ENCODE results near the gene PIM2.
A peak's percentile ranks its signal among the peaks of the same experiment; 100 is the strongest.
"Not testable (repeated sequence)": the region's sequence is repeated elsewhere in the genome, so short reads cannot be mapped to it uniquely, and the experiment has no call there.

Gene PIM2

GRCh38 chrX:48891402-48892288 is 27.2 kb downstream of the PIM2 start:
- TF ChIP-seq, protein P1, sequence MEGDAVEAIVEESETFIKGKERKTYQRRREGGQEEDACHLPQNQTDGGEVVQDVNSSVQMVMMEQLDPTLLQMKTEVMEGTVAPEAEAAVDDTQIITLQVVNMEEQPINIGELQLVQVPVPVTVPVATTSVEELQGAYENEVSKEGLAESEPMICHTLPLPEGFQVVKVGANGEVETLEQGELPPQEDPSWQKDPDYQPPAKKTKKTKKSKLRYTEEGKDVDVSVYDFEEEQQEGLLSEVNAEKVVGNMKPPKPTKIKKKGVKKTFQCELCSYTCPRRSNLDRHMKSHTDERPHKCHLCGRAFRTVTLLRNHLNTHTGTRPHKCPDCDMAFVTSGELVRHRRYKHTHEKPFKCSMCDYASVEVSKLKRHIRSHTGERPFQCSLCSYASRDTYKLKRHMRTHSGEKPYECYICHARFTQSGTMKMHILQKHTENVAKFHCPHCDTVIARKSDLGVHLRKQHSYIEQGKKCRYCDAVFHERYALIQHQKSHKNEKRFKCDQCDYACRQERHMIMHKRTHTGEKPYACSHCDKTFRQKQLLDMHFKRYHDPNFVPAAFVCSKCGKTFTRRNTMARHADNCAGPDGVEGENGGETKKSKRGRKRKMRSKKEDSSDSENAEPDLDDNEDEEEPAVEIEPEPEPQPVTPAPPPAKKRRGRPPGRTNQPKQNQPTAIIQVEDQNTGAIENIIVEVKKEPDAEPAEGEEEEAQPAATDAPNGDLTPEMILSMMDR (IDR thresholded peaks at IDR 0.05; ENCODE audit: low read length, missing control alignments) = peak; percentile 38
- peak; percentile 88 for DNase-seq (ENCODE audit: low read depth)
- peak overlapping the region; percentile 50 for H3K4me3 ChIP-seq (replicated peaks; ENCODE audit: low read depth, low read length)

DNA sequence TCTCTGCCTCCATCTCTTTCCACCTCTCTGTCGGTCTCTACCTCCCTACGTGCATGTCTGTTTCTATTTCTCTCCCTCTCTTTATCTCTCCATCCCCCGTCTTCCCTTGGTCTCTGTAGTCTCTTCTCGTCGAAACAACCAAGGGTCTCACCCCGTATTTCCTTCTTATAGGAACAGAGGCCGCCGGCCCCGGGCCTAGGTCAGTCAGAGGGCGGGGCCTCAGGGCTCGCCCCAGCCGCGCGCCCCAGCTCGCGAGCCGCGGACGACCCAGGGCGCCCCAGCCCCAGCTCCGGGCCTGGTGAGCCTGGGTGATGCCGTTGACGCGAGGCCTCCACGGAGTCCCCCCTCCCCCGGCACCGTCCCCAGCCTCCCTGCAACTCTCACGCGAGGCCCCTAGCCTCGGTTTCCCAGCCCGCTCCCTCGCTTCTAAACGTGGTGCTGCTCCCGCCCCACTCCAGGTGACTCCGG is 27.9 kb downstream of the PIM2 start:
- DNase-seq (ENCODE audit: low read depth) = no peak
- H3K4me3 ChIP-seq (replicated peaks; ENCODE audit: low read depth, low read length) = peak overlapping the region; percentile 50
- TF ChIP-seq, protein P1 (IDR thresholded peaks at IDR 0.05; ENCODE audit: low read length, missing control alignments) = no peak

GRCh38 chrX:48890296-48890925 is 28.4 kb downstream of the PIM2 start:
- H3K4me3 ChIP-seq (replicated peaks; ENCODE audit: low read depth, low read length) = peak overlapping the region; percentile 50
- DNase-seq (ENCODE audit: low read depth) = no peak

DNA sequence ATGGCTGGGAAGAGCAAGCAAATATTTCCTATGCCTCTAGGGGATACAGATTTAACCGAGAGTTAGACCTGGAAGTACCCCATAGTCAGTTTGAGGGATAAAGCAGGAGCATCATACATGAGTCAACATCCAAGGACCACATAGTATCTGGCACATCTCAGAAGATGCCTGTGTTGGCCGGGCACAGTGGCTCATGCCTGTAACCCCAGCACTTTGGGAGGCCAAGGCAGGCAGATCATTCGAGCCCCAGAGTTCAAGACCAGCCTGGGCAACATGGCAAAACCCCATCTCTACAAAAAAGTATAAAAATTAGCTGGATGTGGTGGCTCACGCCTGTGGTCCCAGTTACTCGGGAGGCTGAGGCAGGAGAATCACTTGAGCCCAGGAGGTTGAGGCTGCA is 32.2 kb downstream of the PIM2 start:
- not testable (repeated sequence) for DNase-seq (ENCODE audit: low read depth); H3K4me3 ChIP-seq (replicated peaks; ENCODE audit: low read depth, low read length)

More at GRCh38 chrX:48890296-48890925, 28.4 kb downstream of the PIM2 start:
- TF ChIP-seq, protein P1 (IDR thresholded peaks at IDR 0.05; ENCODE audit: low read length, missing control alignments) = no peak

- DNase-seq (ENCODE audit: low read depth) = no peak
- H3K4me3 ChIP-seq (replicated peaks; ENCODE audit: low read depth, low read length) = no peak overlapping the region
- TF ChIP-seq, protein P1 (IDR thresholded peaks at IDR 0.05; ENCODE audit: low read length, missing control alignments) = no peak
These were observed 35.1 kb downstream of the PIM2 start for GRCh38 chrX:48883729-48884128.

GRCh38 chrX:48876944-48877343 is 41.9 kb downstream of the PIM2 start:
- DNase-seq (ENCODE audit: low read depth); H3K4me3 ChIP-seq (replicated peaks; ENCODE audit: low read depth, low read length): not testable (repeated sequence)

DNA sequence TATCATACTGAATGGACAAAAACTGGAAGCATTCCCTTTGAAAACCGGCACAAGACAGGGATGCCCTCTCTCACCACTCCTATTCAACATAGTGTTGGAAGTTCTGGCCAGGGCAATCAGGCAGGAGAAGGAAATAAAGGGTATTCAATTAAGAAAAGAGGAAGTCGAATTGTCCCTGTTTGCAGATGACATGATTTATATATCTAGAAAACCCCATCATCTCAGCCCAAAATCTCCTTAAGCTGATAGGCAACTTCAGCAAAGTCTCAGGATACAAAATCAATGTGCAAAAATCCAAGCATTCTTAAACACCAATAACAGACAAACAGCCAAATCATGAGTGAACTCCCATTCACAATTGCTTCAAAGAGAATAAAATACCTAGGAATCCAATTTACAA is 46.8 kb downstream of the PIM2 start:
- H3K4me3 ChIP-seq (replicated peaks; ENCODE audit: low read depth, low read length); DNase-seq (ENCODE audit: low read depth): not testable (repeated sequence)

GRCh38 chrX:48864210-48864609 is 54.6 kb downstream of the PIM2 start:
- peak; percentile 36 for DNase-seq (ENCODE audit: low read depth)
- TF ChIP-seq, protein P1 (IDR thresholded peaks at IDR 0.05; ENCODE audit: low read length, missing control alignments) = no peak
- H3K4me3 ChIP-seq (replicated peaks; ENCODE audit: low read depth, low read length) = no peak overlapping the region
